Ovary (tissue), 3 donors: ENCODE results near the gene NBDY.

Experiments
- CTCF ChIP-seq, 3 donors: fragments of 450-650 bp in 2 of 3; fragments of 200-600 bp in 1 of 3; IDR thresholded peaks; one replicate each; pipeline versions ENCODE4 v1.5.1 to v1.8.0; 2016 to 2022; ENCODE audit warnings: antibody characterized with exemption in 3 of 3, mild to moderate bottlenecking in 1 of 3
- POLR2A ChIP-seq: fragments of 450-650 bp; IDR thresholded peaks from one replicate; pipeline ENCODE4 v1.6.1; 2017; ENCODE audit warnings: antibody characterized with exemption, mild to moderate bottlenecking, moderate library complexity
- donor health status: DM: no; HTN: no; CAD: no.

- no peak for TF ChIP-seq CTCF (IDR thresholded peaks at IDR 0.05)
- TF ChIP-seq POLR2A, result no peak
These were observed 36.9 kb downstream of the NBDY start for GRCh38 chrX:56765811-56766553.
